Ovary (tissue), 9 donors: ENCODE measurements around the gene C1orf53. TPM values are rescaled to one million over a fixed set of nuclear protein-coding genes. Genes with fewer than 3 reads are reported as not detected.
"Not testable (repeated sequence)": the region's sequence is repeated elsewhere in the genome, so short reads cannot be mapped to it uniquely, and the experiment has no call there.

ENCODE experiments used
- DNase-seq, 5 donors: peaks; one replicate each; pipeline ENCODE4 v3.0.0-alpha.2; 2019 to 2020
- H3K27ac ChIP-seq, 2 donors: fragments of 200-600 bp; one replicate each; pipeline versions ENCODE4 v1.5.1 to v1.8.0; 2019 to 2022
- H3K27me3 ChIP-seq: fragments of 200-600 bp; one replicate; pipeline ENCODE4 v1.8.0; 2022
- H3K36me3 ChIP-seq: fragments of 200-600 bp; sonication (generic); one replicate; pipeline ENCODE4 v1.5.1; 2019
- H3K4me1 ChIP-seq: one replicate; pipeline ENCODE4 v1.8.1; 2013; ENCODE audit warnings: mild to moderate bottlenecking, moderate library complexity; ENCODE audit not compliant: insufficient read depth
- H3K4me3 ChIP-seq: fragments of 200-600 bp; sonication (generic); one replicate; pipeline ENCODE4 v1.5.1; 2017
- H3K9me3 ChIP-seq, 2 donors: fragments of 200-600 bp in 1 of 2; sonication (generic) in 1 of 2; one replicate each; pipeline versions ENCODE4 v1.5.1 to v1.8.1; 2013 to 2019; ENCODE audit warnings: mild to moderate bottlenecking in 1 of 2, moderate library complexity in 1 of 2
- EP300 ChIP-seq: sonication (generic); formaldehyde crosslinking; IDR thresholded peaks from one replicate; pipeline ENCODE4 v1.6.1; 2017; ENCODE audit warnings: antibody characterized with exemption
- POLR2A ChIP-seq: fragments of 450-650 bp; IDR thresholded peaks from one replicate; pipeline ENCODE4 v1.6.1; 2017; ENCODE audit warnings: antibody characterized with exemption, mild to moderate bottlenecking, moderate library complexity
- WGBS, 3 donors: extraction: QIAGEN DNeasy Blood & Tissue Kit in 1 of 3; methylation state at CpG; one replicate each; pipeline versions ENCODE4 v1.1.5 to v1.1.7; 2013 to 2017; 5-methylcytosine and 5-hydroxymethylcytosine counted together
- intact Hi-C, 4 donors: fragments of 100-400 bp; cut with DNase I; formaldehyde crosslinking; loops; one replicate each; pipeline versions ENCODE4 v1.11.0 to v1.15.1; 2022 to 2023
- polyA plus RNA-seq, 2 donors: library from polyadenylated mRNA; stranded (reverse); fragments of 200-250 nt in 1 of 2; fragments of 350-450 nt in 1 of 2; fragmentation: Illumina TruSeq in 1 of 2; extraction: RNeasy Lipid Tissue Mini Kit (QIAGEN cat#74804) in 1 of 2; gene quantifications; one replicate each; pipeline ENCODE4 v1.2.3, GENCODE V29; 2013 to 2014
- total RNA-seq, 7 donors: library from RNA; depleted of rRNA in 2 of 7; stranded (reverse); fragments of >200 nt in 2 of 7; fragmentation: NEBNext Ultra II Directional in 3 of 7; extraction: Animal tissue kit (Norgen Biotek cat#: 25700) in 3 of 7; gene quantifications; one replicate each; pipeline versions ENCODE4 v1.1.0 to v1.2.4, GENCODE V29; 2016 to 2023
- TF ChIP-seq, protein P1 (sequence below), 3 donors: fragments of 450-650 bp in 2 of 3; fragments of 200-600 bp in 1 of 3; IDR thresholded peaks; one replicate each; pipeline versions ENCODE4 v1.5.1 to v1.8.0; 2016 to 2022; ENCODE audit warnings: antibody characterized with exemption in 3 of 3, mild to moderate bottlenecking in 1 of 3
- donor health status: DM: no; HTN: no; CAD: no; lungs with moderate emphysema.
- donor health status: DM: no; HTN: no; CAD: no.
- donor health status: Bipolar disorder and iron deficiency.
- donor health status: DM: yes; HTN: yes; CAD: no.
- donor health status: DM: no; HTN: no; CAD: no.
- donor health status: DM: yes; HTN: yes; CAD: no.

Gene C1orf53
- total and polyA plus RNA-seq, 9 donors = 1.9 to 7.5 (median 4.8) TPM

DNA sequence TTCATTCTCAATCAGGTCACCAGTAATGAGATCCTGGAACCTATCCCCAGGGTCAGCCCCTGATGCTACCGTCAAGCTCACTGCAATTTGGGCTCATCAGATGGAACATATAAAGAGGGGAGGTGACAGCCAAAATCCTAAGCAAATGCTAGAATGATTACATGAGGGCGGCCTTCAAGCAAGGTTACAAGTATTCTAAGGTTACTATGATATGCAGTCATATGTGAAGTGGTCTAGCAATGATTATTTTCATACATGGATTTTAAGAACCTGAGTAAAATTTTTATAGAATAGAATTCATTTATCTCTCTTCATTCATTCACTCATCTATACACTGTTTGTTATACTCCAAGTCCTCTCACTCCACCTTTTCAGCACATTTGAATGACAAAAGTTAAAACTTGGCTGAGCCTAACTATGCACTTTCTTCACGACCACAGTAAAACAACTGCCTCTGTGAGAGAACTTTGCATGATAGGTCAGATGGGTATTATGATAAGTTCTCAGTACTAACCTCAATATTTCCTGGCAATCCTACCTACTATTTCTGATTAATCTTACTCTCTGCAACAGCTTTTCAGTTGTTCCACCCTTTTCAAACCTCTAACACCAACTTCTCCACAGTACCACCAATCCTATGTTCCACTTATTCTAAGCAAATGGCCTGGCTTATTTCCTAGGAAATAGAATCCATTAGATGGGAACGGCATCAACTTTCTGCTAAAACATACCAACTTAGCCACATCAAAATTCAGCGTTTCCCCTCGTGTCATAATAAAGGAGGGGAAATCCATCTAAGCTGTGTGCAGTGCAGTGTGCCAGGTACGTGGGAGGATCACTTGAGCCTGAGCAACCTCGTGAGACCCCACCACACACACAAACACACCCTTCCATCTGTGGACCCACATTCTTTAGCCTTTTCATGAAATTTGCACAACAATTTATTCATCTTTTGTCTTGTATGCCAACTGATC is 46.8 kb downstream of the C1orf53 start:
- Histone ChIP-seq H3K27me3 (no peaks in the 10 kb centered on the region), H3K4me1 (peaks cover 3% of the 10 kb centered on the region), H3K9me3 (no peaks in the 10 kb centered on the region), H3K27ac (no peak overlapping the region), H3K4me3 (no peak overlapping the region), H3K36me3 (no peaks in the 10 kb centered on the region)
- 74 to 85% (median 78%) methylated on average over 8 of the region's 8 CpGs for WGBS, 3 donors
- DNase-seq = no peak
- TF ChIP-seq, protein P1, sequence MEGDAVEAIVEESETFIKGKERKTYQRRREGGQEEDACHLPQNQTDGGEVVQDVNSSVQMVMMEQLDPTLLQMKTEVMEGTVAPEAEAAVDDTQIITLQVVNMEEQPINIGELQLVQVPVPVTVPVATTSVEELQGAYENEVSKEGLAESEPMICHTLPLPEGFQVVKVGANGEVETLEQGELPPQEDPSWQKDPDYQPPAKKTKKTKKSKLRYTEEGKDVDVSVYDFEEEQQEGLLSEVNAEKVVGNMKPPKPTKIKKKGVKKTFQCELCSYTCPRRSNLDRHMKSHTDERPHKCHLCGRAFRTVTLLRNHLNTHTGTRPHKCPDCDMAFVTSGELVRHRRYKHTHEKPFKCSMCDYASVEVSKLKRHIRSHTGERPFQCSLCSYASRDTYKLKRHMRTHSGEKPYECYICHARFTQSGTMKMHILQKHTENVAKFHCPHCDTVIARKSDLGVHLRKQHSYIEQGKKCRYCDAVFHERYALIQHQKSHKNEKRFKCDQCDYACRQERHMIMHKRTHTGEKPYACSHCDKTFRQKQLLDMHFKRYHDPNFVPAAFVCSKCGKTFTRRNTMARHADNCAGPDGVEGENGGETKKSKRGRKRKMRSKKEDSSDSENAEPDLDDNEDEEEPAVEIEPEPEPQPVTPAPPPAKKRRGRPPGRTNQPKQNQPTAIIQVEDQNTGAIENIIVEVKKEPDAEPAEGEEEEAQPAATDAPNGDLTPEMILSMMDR (IDR thresholded peaks at IDR 0.05) = no peak
- TF ChIP-seq EP300 (no peak), POLR2A (no peak)
- intact Hi-C loops = no loop called here

DNA sequence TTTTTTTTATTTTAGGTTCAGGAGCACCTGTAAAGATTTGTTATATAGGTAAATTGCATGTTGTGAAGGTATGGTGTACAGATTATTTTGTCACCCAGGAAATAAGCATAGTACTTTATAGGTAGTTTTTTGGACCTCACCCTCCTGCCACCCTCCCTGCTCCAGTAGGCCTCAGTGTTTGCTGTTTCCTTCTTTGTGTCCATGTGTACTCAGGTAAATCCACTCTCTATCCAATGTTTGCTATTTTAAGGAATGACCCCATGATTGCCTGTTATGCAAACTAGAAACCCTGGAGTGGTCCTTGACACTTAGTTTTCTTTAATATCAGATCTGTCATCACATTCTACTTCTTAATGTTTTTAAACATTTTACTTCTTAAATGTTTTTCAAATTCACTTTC is 48.7 kb downstream of the C1orf53 start:
- intact Hi-C loops = no loop called here
- H3K4me1 ChIP-seq = peaks cover 6% of the 10 kb centered on the region
- H3K9me3 ChIP-seq = no peaks in the 10 kb centered on the region
- no peak overlapping the region for H3K27ac ChIP-seq
- H3K4me3 ChIP-seq = no peak overlapping the region
- no peaks in the 10 kb centered on the region for H3K27me3 ChIP-seq
- no peak for DNase-seq
- TF ChIP-seq EP300 (no peak), POLR2A (no peak)
- TF ChIP-seq, protein P1 (IDR thresholded peaks at IDR 0.05) = no peak
- H3K36me3 ChIP-seq = no peaks in the 10 kb centered on the region

DNA sequence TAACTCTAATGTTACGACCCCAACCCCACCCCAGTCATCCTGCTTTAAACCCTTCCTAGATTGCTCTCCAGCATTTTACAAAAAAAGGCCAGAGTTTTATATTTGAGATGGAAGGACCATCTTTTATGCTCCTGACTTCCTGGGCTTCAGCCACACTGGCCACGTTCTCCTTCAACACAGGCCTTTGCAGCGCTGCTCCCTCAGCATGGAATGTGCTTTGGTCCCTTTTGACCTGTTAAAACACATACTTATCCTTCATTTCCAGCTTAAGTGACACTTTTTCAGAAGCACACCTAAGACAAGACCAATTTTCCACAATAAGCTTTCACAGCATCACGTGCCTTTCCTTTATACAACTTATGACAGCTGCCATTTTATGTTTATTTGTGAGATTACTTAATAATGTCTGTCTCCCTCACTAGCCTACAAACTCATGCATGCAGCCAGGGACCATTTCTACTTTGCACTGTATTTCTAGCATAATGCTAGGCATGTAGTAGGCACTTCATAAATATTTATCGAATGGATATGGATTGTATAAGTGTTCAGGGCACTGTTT is 49.3 kb downstream of the C1orf53 start:
- no peak overlapping the region for H3K4me3 ChIP-seq
- no peaks in the 10 kb centered on the region for H3K9me3 ChIP-seq
- intact Hi-C loops = no loop called here
- no peak for DNase-seq
- no peak overlapping the region for H3K27ac ChIP-seq
- TF ChIP-seq POLR2A (no peak), EP300 (no peak)
- TF ChIP-seq, protein P1 (IDR thresholded peaks at IDR 0.05) = no peak
- H3K4me1 ChIP-seq = peaks cover 6% of the 10 kb centered on the region
- 90 to 93% (median 91%) methylated on average over 5 of the region's 5 CpGs for WGBS, 3 donors
- no peaks in the 10 kb centered on the region for H3K27me3 ChIP-seq
- H3K36me3 ChIP-seq = no peaks in the 10 kb centered on the region

DNA sequence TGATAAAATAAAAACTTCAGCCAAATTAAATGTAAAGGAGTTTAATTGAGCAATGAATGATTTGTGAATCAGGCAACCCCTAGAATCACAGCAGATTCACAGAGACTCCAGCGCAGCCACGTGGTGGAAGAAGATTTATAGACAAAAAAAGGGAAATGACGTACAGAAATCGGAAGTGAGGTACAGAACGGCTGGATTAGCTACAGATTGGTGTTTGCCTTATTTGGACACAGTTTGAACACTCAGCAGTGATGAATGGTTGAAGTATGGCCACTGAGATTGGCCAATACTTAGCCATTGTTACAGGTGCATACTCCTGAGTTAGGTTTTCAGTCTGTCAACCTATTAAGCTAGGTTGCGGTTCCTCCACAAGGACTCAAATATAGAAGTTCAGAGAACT is 51.0 kb downstream of the C1orf53 start:
- 84 to 94% (median 93%) methylated on average over 6 of the region's 6 CpGs for WGBS, 3 donors
- H3K4me1 ChIP-seq, intact Hi-C loops, H3K27ac ChIP-seq, H3K9me3 ChIP-seq, H3K36me3 ChIP-seq, H3K4me3 ChIP-seq, DNase-seq, H3K27me3 ChIP-seq: not testable (repeated sequence)
